Hypothalamus (tissue), 51 donors: Measurements from ENCODE around the gene ZNF451.

Experiments
- DNase-seq, 51 donors: peaks; one replicate each; lab custom pipeline; 2025; lab: John Stamatoyannopoulos, UW

ZNF451 gene

GRCh38 chr6:57147955-57148858 lies 58.2 kb downstream of the ZNF451 start:
- no peak for DNase-seq

- DNase-seq: no peak
Observed at GRCh38 chr6:57158658-57159057, 68.7 kb downstream of the ZNF451 start.

GRCh38 chr6:57159127-57159526 lies 69.1 kb downstream of the ZNF451 start:
- DNase-seq: no peak

GRCh38 chr6:57162028-57162427 lies 72.0 kb downstream of the ZNF451 start:
- no peak for DNase-seq

GRCh38 chr6:57162516-57162915 lies 72.5 kb downstream of the ZNF451 start:
- DNase-seq: no peak

- no peak for DNase-seq
Observed at GRCh38 chr6:57163956-57164355, 74.0 kb downstream of the ZNF451 start.

GRCh38 chr6:57165080-57165479 lies 75.1 kb downstream of the ZNF451 start:
- no peak for DNase-seq

GRCh38 chr6:57172136-57173055 lies 82.4 kb downstream of the ZNF451 start, which contains the start of gene BAG2:
BAG2 (plus strand) TSS chr6:57172326; CDS start chr6:57172698, 372 bp downstream.
- DNase-seq: peak; percentile 8 to 89 (median 73)

- DNase-seq: peak in 5 of 51 donors; percentile 1 to 60 (median 8)
Observed at GRCh38 chr6:57173056-57173885, 83.3 kb downstream of the ZNF451 start.

GRCh38 chr6:57173886-57174510 lies 84.0 kb downstream of the ZNF451 start:
- no peak for DNase-seq

GRCh38 chr6:57174511-57174907 lies 84.5 kb downstream of the ZNF451 start:
- DNase-seq: no peak

- DNase-seq: no peak
Observed at GRCh38 chr6:57177545-57178265, 87.7 kb downstream of the ZNF451 start.

- no peak for DNase-seq
Observed at GRCh38 chr6:57180596-57180995, 90.6 kb downstream of the ZNF451 start.

- no peak for DNase-seq
Observed at GRCh38 chr6:57182017-57182432, 92.0 kb downstream of the ZNF451 start.

GRCh38 chr6:57183336-57183735 lies 93.3 kb downstream of the ZNF451 start:
- DNase-seq: no peak

GRCh38 chr6:57190140-57190539 lies 100.2 kb downstream of the ZNF451 start:
- DNase-seq: no peak

- DNase-seq: no peak
Observed at GRCh38 chr6:57193177-57193576, 103.2 kb downstream of the ZNF451 start.

GRCh38 chr6:57195457-57195856 lies 105.5 kb downstream of the ZNF451 start:
- no peak for DNase-seq

GRCh38 chr6:57198926-57199636 lies 109.1 kb downstream of the ZNF451 start:
- DNase-seq: no peak
